IMR-90 (cell line): Measurements from ENCODE around the gene HGFAC.

Source experiments
- BHLHE40 ChIP-seq: fragments of 150-350 bp; IDR thresholded peaks from 2 replicates; pipeline ENCODE4 v1.6.1; 2016; ENCODE audit warnings: mild to moderate bottlenecking, low read depth, low read length
- CEBPB ChIP-seq: IDR thresholded peaks from 2 replicates; pipeline ENCODE4 v1.6.1; 2012; ENCODE audit warnings: low read depth, low read length, improper control_type of control experiment
- ELK1 ChIP-seq: fragments of 150-350 bp; IDR thresholded peaks from 2 replicates; pipeline ENCODE4 v1.6.1; 2016; ENCODE audit warnings: low read depth, mild to moderate bottlenecking, low read length, moderate library complexity, borderline replicate concordance
- FOS ChIP-seq: fragments of 150-350 bp; IDR thresholded peaks from 2 replicates; pipeline ENCODE4 v1.6.1; 2016; ENCODE audit warnings: low read depth, low read length
- MAZ ChIP-seq: IDR thresholded peaks from 2 replicates; pipeline ENCODE4 v1.6.1; 2012; ENCODE audit warnings: low read depth, mild to moderate bottlenecking, low read length, improper control_type of control experiment, moderate library complexity, borderline replicate concordance
- MXI1 ChIP-seq: IDR thresholded peaks from 2 replicates; pipeline ENCODE4 v1.6.1; 2012; ENCODE audit warnings: low read depth, mild to moderate bottlenecking, low read length, moderate library complexity, borderline replicate concordance
- POLR2A ChIP-seq: IDR thresholded peaks from 2 replicates; pipeline ENCODE4 v1.6.1; 2012; ENCODE audit warnings: mild to moderate bottlenecking, low read depth, low read length
- RAD21 ChIP-seq: IDR thresholded peaks from 2 replicates; pipeline ENCODE4 v1.6.1; 2012; ENCODE audit warnings: low read length, improper control_type of control experiment
- RCOR1 ChIP-seq: IDR thresholded peaks from 2 replicates; pipeline ENCODE4 v1.6.1; 2012; ENCODE audit warnings: mild to moderate bottlenecking, low read length, improper control_type of control experiment; ENCODE audit not compliant: insufficient replicate concordance
- RFX5 ChIP-seq: IDR thresholded peaks from 2 replicates; pipeline ENCODE4 v1.8.0; 2012; ENCODE audit warnings: low read depth, mild to moderate bottlenecking, low read length, moderate library complexity
- SMC3 ChIP-seq: fragments of 150-350 bp; IDR thresholded peaks from 2 replicates; pipeline ENCODE4 v1.6.1; 2016; ENCODE audit warnings: low read depth, mild to moderate bottlenecking, antibody characterized with exemption, low read length, moderate library complexity
- USF2 ChIP-seq: fragments of 150-350 bp; IDR thresholded peaks from 2 replicates; pipeline ENCODE4 v1.6.1; 2017; ENCODE audit warnings: mild to moderate bottlenecking, antibody characterized with exemption, low read length, low read depth
- TF ChIP-seq, protein P1 (sequence below): conservative IDR thresholded peaks from 2 replicates; pipeline ENCODE4 v1.5.1; 2012; ENCODE audit warnings: mild to moderate bottlenecking, low read depth, low read length, improper control_type of control experiment

- TF ChIP-seq POLR2A, result no peak
- no peak for TF ChIP-seq FOS
- TF ChIP-seq CEBPB, result no peak
- TF ChIP-seq, protein P1, sequence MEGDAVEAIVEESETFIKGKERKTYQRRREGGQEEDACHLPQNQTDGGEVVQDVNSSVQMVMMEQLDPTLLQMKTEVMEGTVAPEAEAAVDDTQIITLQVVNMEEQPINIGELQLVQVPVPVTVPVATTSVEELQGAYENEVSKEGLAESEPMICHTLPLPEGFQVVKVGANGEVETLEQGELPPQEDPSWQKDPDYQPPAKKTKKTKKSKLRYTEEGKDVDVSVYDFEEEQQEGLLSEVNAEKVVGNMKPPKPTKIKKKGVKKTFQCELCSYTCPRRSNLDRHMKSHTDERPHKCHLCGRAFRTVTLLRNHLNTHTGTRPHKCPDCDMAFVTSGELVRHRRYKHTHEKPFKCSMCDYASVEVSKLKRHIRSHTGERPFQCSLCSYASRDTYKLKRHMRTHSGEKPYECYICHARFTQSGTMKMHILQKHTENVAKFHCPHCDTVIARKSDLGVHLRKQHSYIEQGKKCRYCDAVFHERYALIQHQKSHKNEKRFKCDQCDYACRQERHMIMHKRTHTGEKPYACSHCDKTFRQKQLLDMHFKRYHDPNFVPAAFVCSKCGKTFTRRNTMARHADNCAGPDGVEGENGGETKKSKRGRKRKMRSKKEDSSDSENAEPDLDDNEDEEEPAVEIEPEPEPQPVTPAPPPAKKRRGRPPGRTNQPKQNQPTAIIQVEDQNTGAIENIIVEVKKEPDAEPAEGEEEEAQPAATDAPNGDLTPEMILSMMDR, result no peak
- TF ChIP-seq SMC3, result no peak
- no peak for TF ChIP-seq RFX5
- TF ChIP-seq RAD21, result no peak
- no peak for TF ChIP-seq USF2
- no peak for TF ChIP-seq RCOR1
- TF ChIP-seq ELK1, result no peak
- TF ChIP-seq BHLHE40, result no peak
- no peak for TF ChIP-seq MXI1
- no peak for TF ChIP-seq MAZ
Measured at GRCh38 chr4:3439391-3439790, 2.4 kb upstream of the HGFAC start.
